Measurements from ENCODE around the gene NR0B2.
A peak's percentile ranks its signal among the peaks of the same experiment; 100 is the strongest.
"Not testable (repeated sequence)": the region's sequence is repeated elsewhere in the genome, so short reads cannot be mapped to it uniquely, and the experiment has no call there.

NR0B2 gene, protein sequence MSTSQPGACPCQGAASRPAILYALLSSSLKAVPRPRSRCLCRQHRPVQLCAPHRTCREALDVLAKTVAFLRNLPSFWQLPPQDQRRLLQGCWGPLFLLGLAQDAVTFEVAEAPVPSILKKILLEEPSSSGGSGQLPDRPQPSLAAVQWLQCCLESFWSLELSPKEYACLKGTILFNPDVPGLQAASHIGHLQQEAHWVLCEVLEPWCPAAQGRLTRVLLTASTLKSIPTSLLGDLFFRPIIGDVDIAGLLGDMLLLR

DNA sequence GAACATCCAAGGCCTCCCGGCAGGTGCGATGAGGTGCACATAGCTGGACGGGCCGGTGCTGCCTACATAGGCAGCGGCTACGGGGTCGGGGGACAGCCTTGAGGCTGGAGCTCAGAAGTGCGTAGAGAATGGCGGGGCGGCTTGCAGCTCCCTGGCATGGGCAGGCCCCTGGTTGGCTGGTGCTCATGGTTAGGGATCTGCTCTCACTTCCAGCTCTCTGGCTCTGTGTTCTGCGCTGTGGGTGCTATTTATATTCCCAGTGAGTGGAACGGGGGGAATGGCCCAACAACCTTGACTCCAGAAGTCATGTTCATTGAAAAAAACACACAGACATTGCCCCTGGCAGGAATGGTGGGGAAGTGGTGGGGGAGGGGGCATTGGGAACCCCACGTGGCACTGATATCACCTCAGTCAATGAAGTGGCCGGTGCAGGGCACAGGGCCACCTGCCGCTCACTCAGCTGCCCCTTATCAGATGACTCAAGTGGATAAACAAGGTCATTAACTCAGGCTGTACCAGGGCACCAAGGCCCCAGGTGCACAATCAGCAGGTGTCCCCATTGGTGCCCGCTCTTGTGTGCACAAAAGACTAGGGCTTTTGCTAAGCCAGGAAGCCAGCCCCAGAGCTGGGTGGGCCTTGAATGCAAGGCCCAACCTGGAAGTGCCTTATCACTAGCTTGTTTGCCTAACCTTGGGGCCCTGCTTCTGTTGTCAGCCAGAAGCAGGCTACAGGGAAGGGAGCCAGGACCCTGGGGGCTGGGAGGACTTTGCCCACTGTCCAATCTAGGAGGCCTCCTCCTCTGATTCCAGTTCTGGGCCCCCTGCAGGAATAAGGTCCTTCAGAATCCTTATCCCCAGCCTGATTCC lies at the start of gene NR0B2:
NR0B2 (minus strand) TSS at position 222 of the 866 bp plus-strand sequence; CDS start at position 187, 35 bp downstream.
- no peak for DNase-seq (ENCODE audit: low read depth in 2 of 2, low spot score in 1 of 2)

DNA sequence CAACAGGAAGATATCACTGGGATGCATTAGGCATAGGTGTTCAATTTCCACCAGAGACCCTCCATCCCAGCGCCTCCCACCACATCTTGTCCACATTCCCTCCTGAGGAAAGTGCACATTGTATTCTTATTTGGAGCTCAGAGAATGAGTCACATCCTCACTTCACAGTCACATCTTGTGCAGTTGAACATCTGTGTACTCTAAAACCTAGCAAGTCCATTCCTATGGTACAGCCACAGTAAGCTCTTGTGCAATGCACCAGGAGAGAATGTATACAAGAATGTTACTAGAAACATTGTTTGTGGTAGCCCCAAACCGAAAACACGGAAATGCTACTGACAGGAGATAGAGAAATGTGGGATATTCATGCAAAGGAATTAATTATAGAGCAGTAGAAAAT lies 48.1 kb upstream of the NR0B2 start:
- no peak for DNase-seq (ENCODE audit: low read depth in 2 of 2, low spot score in 1 of 2)

DNA sequence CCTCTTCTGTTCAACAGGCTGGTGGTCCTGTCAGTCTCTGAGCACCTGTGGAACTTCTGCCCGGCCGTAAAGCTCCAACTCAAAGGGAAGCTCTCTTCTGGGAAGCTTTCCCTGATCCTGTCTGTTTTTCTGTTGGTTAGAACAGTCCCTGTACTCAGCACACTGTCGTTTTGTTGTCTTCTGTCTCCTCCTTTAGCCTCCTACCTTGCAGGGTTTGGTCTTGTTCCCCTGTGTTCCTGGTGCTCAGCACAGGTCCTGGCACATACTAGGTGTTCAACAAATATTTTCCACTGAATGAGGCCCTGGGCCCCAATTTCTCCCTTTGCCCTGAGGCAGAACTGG lies 46.8 kb upstream of the NR0B2 start:
- DNase-seq (ENCODE audit: low read depth in 2 of 2, low spot score in 1 of 2) = no peak

DNA sequence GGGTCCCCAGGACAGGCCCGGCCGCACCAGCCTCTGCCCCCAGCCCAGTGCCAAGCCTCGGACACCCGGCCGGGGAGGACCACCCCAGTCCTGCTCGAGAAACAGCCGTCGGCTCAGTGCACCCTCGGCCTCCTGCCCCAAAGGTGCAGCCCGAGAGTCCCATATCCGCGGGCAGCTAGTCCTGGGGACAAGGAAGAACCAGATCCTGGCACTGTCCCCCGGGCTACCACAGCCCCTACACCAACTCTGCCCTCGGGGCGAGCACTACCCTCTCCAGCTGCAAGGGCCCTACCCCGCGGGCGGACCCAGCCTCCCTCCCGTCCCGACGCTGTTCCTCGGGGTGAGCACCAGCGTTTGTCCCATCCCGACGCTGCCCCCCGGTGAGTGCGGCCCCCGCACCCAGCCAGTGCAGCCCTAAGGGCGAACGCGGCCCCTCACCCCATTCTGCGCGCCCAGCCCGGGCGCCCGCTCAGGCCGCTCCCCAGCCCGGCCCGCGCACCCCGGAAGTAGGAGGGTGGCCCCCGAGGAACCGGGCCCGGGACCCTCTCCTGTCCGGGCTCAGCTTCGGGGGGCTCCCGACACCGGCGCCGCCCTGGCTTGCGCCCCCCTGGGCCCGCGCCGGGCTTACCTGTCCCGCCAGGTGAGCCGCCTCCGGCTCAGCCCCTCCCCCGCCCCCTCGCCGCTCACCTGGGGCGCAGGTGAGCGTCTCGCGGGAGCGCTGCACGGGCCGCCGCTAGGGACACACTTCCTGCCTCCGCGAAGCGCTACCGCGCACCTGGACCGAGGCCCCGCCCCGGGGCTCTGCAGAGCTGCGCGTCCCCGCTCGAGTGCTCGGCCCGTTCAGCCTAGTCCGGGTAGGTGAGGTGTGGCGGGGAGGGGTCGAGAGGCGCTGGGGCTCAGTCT lies 46.2 kb upstream of the NR0B2 start, which contains the start of gene KDF1:
KDF1 (minus strand) TSS at position 747 of the 903 bp plus-strand sequence. CDS start 8,088 bp downstream, outside the sequence.
- peak in 1 of 2 donors; percentile 18 for DNase-seq (ENCODE audit: low read depth in 2 of 2, low spot score in 1 of 2)

DNA sequence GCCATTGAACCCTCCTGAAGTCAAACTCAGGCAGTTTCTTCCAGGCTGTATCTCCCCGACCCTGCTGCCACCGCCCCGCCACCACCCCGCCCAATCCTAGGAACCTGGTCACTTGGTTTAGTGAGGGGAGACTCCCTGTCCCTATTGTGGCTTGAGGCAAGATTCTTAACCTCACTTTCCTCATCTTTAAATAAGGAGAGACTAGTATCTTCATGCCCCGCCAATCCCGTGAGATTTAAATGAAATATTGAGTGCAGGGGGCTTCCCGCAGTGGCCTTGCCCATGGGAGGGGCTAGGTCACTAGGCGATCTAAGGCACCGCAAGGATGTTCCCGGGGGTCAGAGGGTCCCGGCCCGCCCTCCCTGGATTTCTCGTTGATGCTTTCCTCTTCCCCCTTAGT lies 45.5 kb upstream of the NR0B2 start:
- DNase-seq (ENCODE audit: low read depth in 2 of 2, low spot score in 1 of 2) = no peak

DNA sequence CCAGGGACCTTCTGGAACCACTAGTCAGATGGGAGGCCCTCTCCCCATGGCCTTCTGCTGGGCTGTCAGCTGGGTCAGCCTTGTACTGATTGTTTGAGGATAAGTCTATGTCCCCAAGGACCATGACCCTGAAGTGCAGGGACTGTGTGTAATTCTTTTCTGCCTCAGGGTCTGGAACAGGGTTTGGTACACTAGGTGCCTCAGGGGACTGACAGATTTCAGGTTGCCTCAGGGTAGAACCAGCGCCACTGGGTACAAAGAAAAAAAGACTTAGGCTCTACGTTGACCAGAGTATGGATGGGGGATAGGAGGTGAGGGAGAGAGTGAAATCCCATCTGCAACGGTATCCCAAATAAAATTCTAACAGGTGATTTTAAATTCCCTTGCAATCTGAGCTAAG lies 43.5 kb upstream of the NR0B2 start:
- DNase-seq (ENCODE audit: low read depth in 2 of 2, low spot score in 1 of 2) = no peak

DNA sequence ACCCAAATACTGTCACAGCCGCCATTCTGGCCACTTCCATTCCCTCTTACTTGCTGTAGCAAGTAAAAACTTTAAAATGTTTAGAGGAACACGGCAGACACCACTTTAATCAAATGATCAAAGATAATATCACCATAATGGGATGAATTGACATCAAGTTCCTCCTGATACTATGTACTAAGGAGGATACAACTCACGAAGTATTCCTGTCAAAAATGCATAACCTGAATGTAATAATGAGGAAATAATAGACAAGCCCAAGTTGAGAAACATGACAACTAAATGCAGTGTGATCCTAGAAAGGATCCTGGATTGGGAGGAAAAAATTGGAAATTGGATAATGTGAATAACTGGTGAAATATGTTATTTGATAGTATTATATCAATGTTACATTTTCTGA lies 42.5 kb upstream of the NR0B2 start:
- DNase-seq (ENCODE audit: low read depth in 2 of 2, low spot score in 1 of 2) = no peak

DNA sequence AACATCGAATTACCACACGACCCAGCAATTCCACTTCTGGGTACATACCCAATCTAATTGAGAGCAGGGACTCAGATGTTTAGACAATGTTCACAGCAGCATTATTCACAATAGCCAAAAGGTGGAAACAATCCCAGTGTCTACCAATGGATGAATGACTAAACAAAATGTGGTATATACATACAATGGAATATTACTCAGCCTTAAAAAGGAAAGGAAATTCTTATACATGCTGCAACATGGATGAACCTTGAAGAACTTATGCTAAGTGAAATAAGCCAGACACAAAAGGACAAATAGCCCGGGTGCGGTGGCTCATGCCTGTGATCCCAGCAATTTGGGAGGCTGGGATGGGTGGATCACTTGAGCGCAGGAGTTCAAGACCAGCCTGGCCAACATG lies 39.6 kb upstream of the NR0B2 start:
- no peak for DNase-seq (ENCODE audit: low read depth in 2 of 2, low spot score in 1 of 2)

DNA sequence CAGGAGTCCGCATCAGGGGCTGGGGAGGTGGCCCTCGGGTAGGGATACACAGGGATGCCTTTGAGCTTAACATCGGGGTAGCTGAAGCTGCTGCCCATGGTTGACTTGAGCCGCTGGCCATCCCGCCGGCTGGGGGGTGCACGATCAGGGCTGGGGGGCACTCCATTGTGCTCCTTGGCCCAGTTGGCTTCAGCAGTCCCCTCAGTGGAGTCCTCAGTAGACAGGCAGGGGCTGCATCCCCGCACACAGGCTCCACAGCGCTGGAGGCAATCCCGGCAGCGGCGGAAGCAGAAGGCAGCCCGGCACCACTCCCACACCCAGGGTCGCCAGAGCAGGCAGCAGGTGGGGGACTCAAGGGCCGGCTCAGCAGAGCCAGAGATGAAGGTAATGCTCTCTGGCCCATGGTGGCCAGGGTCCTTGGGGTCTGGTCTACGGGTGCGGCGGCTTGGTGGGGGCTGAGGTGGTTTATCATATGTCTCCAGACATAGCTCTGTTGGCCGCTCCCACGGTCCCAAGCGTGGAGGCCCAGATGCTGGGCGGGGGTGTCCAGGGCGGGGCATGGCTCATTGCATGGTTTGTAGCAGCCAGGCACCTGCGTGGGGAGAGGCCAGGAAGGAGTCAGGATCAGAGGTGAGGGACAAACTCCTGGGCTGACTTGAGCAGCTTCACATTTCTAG lies 38.2 kb upstream of the NR0B2 start:
- no peak for DNase-seq (ENCODE audit: low read depth in 2 of 2, low spot score in 1 of 2)

DNA sequence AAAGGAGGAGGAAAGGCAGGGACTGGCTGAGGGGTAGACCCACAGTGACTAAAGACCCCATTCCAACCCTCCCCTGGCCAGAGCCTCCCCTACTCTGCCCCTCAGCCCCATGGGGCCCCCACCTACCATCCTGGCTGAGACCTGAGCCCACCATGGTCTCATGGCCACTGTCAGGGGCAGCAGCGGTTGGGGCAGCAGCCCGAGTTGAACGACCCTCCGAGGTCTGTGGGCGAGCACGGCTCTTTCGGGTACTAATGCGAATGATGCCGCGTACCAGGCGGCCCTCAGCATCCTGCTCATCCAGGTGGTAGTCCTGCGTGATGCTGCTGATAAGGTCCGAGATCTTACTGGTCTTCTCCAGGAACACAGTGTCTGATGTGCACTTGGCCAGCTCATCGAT lies 37.4 kb upstream of the NR0B2 start:
- no peak for DNase-seq (ENCODE audit: low read depth in 2 of 2, low spot score in 1 of 2)

DNA sequence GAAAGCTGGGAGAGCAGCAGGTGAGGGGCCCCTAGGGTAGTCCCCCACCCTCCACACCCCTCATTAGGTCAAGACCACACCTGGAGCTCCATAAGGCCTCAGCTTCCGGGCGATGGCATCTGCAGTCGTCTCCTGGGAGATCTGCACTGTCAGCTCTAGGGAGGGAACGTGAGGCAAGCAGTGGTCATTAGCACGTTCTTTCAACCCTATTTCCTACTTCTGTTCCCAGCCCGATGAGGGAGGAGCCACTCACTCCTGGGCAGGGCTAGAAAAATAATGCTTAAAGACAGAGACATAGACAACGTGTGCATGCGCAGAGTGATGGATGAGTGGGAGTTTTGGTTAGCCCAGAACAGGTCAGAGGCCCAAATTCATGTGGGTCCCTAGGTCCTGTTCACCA lies 36.8 kb upstream of the NR0B2 start:
- DNase-seq (ENCODE audit: low read depth in 2 of 2, low spot score in 1 of 2) = no peak

DNA sequence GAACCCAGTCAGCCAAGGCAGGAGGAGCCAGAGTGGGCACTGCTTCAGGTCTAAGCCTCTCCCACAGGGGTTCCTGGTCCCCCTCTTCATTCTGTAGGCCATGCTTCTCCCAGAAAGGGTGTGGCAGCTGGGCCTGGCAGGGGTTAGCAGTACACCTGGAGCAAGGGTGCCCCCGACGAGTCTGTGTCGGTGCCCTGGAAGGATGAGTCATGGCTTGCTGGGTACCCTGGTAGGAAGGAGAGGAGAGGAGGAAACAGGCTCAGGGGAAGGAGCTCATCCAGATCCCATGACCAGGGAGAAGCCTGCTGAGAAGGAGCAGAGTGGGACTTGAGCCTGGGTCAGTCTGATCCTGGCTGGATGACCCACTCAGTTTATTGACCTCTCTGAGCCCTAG lies 36.1 kb upstream of the NR0B2 start:
- DNase-seq (ENCODE audit: low read depth in 2 of 2, low spot score in 1 of 2) = no peak

DNA sequence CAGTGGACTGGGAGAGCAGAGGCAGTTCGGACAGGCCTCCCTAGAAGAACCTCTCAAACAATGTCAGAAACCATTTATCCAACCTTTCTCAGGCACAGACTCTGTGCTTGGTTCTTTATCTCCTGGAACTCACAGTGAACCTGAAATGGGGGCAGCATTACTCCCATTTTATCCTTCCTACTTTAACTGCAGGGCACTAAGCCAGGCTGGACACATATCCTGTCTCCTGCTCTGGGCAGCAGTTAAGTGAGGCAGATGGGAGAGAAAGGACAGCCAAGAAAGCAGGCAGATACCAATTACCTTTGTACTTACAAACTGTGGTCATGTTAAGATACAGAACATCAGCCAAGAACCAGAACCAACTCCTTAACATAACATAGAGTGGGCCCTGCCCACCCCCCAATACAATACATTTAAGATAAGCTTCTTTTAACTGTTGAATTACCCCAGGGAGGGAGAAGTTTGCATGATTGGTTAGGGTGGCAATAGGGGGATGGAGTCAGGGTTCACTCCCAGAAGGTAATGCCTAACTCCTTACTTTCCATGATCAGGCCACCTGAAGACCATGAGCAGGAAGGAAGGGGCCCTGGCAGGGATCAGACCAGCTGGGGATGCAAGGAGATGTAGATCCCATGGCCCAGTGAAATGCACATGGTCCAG lies 35.6 kb upstream of the NR0B2 start:
- no peak for DNase-seq (ENCODE audit: low read depth in 2 of 2, low spot score in 1 of 2)

DNA sequence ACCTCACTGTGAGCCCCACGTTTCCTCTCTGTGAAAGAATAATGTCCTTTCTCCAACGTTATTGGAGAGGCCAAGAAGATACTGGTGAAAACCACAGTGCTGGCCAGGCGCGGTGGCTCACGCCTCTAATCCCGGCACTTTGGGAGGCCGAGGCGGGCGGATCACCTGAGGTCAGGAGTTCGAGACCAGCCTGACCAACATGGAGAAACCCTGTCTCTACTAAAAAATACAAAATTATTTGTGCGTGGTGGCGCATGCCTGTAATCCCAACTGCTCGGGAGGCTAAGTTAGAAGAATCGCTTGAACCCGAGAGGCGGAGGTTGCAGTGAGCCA lies 34.9 kb upstream of the NR0B2 start:
- not testable (repeated sequence) for DNase-seq (ENCODE audit: low read depth in 2 of 2, low spot score in 1 of 2)

DNA sequence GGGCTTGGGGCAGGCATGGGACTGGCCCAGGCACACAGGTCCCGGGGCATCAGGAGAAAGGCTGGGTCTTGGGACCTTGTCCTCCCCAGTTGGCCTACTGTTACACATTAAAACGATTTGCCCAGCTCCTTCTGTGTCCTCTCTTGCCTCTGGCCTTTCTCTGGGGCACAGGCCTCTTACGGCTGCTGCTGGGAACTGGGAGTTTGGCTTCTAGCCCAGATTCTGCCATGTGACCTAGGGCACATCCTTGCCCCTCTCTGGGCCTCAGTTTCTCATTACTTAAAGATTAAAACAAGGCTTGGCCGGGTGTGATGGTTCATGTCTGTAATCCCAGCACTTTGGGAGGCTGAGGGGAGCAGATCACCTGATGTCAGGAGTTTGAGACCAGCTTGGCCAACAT lies 32.5 kb upstream of the NR0B2 start:
- DNase-seq (ENCODE audit: low read depth in 2 of 2, low spot score in 1 of 2) = no peak

DNA sequence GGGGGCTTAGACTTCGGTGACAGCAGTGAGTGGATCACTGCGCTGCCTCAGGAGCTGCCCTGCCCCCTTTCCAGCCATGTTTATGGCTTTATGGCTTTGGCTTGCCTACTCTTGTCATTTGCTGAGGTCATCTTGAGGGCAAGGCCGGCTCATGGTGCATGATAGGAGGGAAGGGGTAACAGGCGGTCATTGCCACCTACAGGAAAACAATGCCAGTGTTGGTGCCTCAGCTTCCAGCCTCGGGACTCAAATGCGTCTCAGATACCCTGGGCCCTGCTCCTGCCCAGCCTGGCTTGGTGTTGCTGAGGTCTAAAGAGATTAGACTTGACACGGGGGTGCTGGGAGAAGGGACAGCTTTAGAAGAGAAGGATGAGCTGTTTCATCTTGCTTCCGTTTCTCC lies 32.0 kb upstream of the NR0B2 start:
- no peak for DNase-seq (ENCODE audit: low read depth in 2 of 2, low spot score in 1 of 2)

DNA sequence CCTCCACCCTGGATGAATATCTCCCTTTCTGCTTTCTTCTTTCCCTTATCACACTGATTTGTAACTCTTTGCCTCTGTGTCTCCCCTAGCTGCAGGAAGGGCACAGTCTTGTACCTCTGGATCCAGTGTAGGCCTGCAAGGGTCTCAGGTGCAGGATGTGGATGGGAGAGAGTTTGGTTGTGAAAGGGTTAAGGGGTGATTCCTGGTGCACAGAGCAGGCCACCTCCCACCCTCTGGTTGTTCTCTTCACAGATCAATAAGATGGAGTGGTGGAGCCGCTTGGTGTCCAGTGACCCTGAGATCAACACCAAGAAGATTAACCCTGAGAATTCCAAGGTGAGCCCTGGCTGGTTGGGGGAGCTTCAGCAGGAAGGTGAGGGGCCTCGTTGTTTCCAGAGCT lies 31.4 kb upstream of the NR0B2 start:
- DNase-seq (ENCODE audit: low read depth in 2 of 2, low spot score in 1 of 2) = no peak

DNA sequence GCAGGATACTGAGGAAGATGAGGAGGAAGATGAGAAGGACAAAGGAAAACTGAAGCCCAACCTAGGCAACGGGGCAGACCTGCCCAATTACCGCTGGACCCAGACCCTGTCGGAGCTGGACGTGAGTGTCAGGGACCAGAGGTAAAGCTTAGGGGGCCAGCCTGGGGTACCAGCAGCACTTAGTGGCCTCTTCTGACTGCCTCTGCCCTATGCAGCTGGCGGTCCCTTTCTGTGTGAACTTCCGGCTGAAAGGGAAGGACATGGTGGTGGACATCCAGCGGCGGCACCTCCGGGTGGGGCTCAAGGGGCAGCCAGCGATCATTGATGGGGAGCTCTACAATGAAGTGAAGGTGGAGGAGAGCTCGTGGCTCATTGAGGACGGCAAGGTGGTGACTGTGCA lies 28.9 kb upstream of the NR0B2 start:
- DNase-seq (ENCODE audit: low read depth in 2 of 2, low spot score in 1 of 2) = no peak

DNA sequence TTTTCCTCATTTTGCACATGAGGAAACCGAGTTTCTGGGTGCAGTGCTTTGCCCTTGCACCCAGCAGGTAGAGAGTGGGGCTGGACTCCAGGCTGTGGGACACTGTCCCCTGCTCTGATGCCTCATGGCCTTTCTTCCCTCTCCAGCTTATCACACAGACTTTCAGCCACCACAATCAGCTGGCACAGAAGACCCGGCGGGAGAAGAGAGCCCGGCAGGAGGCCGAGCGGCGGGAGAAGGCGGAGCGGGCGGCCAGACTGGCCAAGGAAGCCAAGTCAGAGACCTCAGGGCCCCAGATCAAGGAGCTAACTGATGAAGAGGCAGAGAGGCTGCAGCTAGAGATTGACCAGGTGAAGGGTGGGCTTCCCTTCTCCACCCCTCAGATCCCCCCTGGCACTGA lies 27.5 kb upstream of the NR0B2 start:
- DNase-seq (ENCODE audit: low read depth in 2 of 2, low spot score in 1 of 2) = no peak

DNA sequence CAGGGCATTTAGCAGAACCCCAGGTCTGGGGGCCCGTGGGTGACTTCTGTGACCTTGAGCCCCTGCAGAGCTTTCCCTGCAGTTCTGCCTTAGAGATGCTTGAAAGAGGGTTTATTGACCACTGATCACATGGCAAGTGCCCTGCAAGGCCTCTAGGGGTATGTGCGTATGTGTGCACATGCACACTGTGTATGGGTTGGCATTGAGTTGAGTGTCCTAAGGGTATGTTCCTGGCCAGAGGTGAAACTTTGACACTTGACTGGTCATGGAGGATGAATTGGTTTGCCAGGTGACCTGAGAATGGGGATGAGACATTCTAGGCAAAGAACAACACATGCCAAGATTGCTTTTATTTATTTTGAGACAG lies 24.9 kb upstream of the NR0B2 start:
- no peak for DNase-seq (ENCODE audit: low read depth in 2 of 2, low spot score in 1 of 2)

All from stimulated activated CD8-positive, alpha-beta memory T cell treated with anti-CD3 and anti-CD28 coated beads, Interleukin-4, amount 100 ng/mL, for 4 hours (primary cell).